NCI-H2196 treated with DMSO at 0.1 percent for 48 hours (cell line): ENCODE data around the gene ESYT2.

Experiments used
- DNase-seq: peaks from one replicate; lab custom pipeline; 2025; ENCODE audit not compliant: unreplicated experiment; lab: John Stamatoyannopoulos, UW

Gene ESYT2

DNA sequence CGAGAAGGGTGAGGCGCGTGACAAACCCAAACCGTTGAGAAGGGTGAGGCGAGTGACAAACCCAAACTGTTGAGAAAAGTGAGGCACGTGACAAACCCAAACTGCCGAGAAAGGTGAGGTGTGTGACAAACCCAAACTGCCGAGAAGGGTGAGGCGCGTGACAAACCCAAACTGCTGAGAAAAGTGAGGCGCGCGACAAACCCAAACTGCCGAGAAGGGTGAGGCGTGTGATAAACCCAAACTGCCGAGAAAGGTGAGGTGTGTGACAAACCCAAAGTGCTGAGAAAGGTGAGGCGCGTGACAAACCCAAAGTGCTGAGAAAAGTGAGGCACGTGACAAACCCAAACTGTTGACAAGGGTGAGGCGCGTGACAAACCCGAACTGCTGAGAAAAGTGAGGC is 25.0 kb downstream of the ESYT2 start:
- DNase-seq, result no peak

- no peak for DNase-seq
Observed at GRCh38 chr7:158803367-158803969, 25.8 kb downstream of the ESYT2 start.

- DNase-seq, result no peak
Observed at GRCh38 chr7:158802535-158803366, 26.6 kb downstream of the ESYT2 start.

DNA sequence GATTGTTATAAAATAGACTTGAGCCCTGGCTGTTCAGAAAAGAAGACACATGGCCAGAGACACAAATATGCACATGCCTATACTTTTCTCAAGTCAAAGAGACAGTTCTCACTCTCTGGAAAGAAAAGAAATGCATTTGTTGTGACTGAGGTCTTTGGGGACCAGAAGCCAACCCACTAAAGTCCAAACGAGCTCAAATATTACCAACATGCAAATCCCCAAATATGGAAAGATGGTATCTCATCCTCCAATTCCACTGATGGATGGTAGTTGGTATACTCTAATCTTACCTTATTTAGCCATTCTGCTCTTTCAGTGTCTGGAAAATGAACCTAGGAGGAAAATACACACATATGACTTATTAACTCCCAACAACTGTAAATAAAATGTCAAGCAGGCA is 30.6 kb downstream of the ESYT2 start:
- no peak for DNase-seq

GRCh38 chr7:158796667-158797066 is 32.6 kb downstream of the ESYT2 start:
- DNase-seq, result no peak

GRCh38 chr7:158795272-158795671 is 34.0 kb downstream of the ESYT2 start:
- no peak for DNase-seq

DNA sequence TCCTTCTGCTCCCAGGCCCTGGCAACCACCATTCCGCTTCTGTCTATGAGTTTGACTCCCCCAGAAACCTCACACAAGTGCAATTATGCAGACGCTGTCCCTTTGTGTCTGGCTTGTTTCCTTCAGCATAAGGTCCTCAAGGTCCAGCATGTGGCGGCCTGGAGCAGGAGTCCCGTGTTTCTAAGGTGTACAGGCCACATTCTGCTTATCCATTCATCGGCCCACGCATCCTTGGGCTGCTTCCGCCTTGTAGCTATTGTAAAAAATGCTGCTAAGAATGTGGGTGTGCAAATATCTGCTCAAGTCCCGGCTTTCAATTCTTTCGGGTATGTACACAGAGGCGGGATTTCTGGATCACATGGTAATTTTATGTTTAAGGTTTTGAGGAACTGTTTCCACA is 38.2 kb downstream of the ESYT2 start:
- DNase-seq, result no peak

- no peak for DNase-seq
Observed at GRCh38 chr7:158789842-158790241, 39.5 kb downstream of the ESYT2 start.

- DNase-seq, result no peak
Observed at GRCh38 chr7:158786898-158787297, 42.4 kb downstream of the ESYT2 start.

GRCh38 chr7:158784270-158784669 is 45.0 kb downstream of the ESYT2 start:
- DNase-seq, result no peak

- no peak for DNase-seq
Observed at GRCh38 chr7:158783595-158783994, 45.7 kb downstream of the ESYT2 start.

- DNase-seq, result no peak
Observed at GRCh38 chr7:158782761-158783401, 46.4 kb downstream of the ESYT2 start.

- DNase-seq, result no peak
Observed at GRCh38 chr7:158781974-158782664, 47.2 kb downstream of the ESYT2 start.

DNA sequence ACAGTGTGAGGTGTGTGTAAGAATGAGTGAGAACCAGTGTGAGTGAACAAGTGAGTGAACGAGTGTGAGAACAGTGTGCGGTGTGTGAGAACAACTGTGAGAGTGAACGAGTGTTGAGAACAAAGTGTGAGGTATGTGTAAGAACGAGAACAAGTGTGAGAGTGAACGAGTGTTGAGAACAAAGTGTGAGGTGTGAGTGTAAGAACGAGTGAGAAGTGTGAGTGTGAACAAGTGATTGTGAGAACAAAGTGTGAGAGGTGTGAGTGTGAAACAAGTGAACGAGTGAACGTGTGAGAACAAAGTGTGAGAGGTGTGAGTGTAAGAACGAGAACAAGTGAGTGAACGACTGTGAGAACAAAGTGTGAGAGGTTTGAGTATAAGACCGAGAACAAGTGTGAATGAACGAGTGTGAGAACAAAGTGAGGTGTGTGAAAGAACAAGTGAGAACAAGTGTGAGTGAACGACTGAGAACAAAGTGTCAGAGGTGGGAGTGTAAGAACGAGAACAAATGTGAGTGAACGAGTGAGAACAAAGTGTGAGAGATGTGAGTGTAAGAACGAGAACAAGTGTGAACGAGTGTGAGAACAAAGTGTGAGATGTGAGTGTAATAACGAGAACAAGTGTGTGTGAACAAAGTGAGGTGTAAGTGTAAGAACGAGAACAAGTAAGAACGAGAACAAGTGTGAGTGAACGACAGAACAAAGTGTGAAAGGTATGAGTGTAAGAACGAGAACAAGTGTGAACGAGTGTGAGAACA is 47.9 kb downstream of the ESYT2 start:
- DNase-seq, result no peak

- no peak for DNase-seq
Observed at GRCh38 chr7:158779061-158780000, 50.0 kb downstream of the ESYT2 start.

GRCh38 chr7:158778471-158778870 is 50.8 kb downstream of the ESYT2 start:
- no peak for DNase-seq

GRCh38 chr7:158777793-158778192 is 51.5 kb downstream of the ESYT2 start:
- DNase-seq, result no peak

GRCh38 chr7:158776474-158776873 is 52.8 kb downstream of the ESYT2 start:
- DNase-seq, result no peak

GRCh38 chr7:158774952-158775351 is 54.4 kb downstream of the ESYT2 start:
- DNase-seq, result no peak

GRCh38 chr7:158772916-158773315 is 56.4 kb downstream of the ESYT2 start:
- no peak for DNase-seq
